Measurements from ENCODE around the gene PC. TPM values are rescaled to one million over a fixed set of nuclear protein-coding genes. Genes with fewer than 3 reads are reported as not detected.

The PC gene
- total and polyA plus RNA-seq, 9 of the 15 experiments (the other 6 are each of a cell fraction or from before 2014, with no cell fraction given), result 0.94 to 38.0 (median 8.7) TPM

DNA sequence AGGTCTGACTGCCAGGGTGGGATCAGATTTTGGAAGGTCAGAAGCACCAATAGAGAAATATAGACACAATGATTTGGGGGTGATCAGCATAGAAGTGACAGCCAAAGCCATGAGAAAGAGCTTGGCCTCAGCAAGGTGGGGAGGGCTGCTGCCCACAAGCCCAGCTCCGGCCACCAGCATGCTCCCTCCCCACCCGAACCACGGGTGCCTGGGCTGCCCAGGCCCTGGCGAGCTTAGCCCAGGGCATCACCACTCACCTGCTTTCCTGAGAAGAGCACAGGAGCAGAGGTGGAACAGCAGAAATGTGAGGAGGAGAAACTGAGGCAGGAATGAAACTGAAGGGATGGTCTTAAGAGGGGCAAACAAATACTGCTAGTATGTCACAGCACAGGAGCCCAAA, 52.6 kb downstream of the PC start (continued):
- TF ChIP-seq, protein P1, sequence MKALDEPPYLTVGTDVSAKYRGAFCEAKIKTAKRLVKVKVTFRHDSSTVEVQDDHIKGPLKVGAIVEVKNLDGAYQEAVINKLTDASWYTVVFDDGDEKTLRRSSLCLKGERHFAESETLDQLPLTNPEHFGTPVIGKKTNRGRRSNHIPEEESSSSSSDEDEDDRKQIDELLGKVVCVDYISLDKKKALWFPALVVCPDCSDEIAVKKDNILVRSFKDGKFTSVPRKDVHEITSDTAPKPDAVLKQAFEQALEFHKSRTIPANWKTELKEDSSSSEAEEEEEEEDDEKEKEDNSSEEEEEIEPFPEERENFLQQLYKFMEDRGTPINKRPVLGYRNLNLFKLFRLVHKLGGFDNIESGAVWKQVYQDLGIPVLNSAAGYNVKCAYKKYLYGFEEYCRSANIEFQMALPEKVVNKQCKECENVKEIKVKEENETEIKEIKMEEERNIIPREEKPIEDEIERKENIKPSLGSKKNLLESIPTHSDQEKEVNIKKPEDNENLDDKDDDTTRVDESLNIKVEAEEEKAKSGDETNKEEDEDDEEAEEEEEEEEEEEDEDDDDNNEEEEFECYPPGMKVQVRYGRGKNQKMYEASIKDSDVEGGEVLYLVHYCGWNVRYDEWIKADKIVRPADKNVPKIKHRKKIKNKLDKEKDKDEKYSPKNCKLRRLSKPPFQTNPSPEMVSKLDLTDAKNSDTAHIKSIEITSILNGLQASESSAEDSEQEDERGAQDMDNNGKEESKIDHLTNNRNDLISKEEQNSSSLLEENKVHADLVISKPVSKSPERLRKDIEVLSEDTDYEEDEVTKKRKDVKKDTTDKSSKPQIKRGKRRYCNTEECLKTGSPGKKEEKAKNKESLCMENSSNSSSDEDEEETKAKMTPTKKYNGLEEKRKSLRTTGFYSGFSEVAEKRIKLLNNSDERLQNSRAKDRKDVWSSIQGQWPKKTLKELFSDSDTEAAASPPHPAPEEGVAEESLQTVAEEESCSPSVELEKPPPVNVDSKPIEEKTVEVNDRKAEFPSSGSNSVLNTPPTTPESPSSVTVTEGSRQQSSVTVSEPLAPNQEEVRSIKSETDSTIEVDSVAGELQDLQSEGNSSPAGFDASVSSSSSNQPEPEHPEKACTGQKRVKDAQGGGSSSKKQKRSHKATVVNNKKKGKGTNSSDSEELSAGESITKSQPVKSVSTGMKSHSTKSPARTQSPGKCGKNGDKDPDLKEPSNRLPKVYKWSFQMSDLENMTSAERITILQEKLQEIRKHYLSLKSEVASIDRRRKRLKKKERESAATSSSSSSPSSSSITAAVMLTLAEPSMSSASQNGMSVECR (CRISPR knock-in tag; IDR thresholded peaks at IDR 0.05), result no peak
- TF ChIP-seq TFAM (CRISPR knock-in tag; conservative IDR thresholded peaks at IDR 0.05) (no peak), ZNF184 (CRISPR knock-in tag; IDR thresholded peaks at IDR 0.05) (no peak), TARDBP (IDR thresholded peaks at IDR 0.05) (no peak), ZHX1 (conservative IDR thresholded peaks at IDR 0.05; ENCODE audit: low read length) (no peak)
